SIG-M5 treated with dmso at 0.1 percent for 504 hours (cell line): ENCODE measurements around the gene CCDC33.

Source experiments
- DNase-seq: peaks from one replicate; lab custom pipeline; 2025; ENCODE audit not compliant: unreplicated experiment; lab: John Stamatoyannopoulos, UW

The CCDC33 gene

DNA sequence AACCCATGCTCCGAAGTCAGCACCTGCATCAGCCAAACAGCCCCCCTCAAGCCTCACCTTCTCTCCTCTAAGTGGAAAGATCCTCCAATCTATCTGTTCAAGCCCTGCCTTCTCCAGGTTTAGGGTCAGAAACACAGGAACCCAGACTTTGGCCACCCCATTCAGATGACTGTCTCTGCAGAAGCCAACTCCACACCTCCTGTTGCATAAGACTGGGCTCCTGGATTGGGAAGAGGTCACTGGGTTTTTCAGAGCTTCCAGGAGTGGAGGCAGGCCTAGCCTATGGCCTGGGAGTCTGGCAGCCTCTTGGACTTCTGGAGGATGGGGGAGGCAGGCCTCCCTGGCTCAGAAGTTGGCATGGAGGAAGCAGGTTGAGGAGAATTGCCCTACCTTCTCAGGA is 21.5 kb downstream of the CCDC33 start:
- no peak for DNase-seq

DNA sequence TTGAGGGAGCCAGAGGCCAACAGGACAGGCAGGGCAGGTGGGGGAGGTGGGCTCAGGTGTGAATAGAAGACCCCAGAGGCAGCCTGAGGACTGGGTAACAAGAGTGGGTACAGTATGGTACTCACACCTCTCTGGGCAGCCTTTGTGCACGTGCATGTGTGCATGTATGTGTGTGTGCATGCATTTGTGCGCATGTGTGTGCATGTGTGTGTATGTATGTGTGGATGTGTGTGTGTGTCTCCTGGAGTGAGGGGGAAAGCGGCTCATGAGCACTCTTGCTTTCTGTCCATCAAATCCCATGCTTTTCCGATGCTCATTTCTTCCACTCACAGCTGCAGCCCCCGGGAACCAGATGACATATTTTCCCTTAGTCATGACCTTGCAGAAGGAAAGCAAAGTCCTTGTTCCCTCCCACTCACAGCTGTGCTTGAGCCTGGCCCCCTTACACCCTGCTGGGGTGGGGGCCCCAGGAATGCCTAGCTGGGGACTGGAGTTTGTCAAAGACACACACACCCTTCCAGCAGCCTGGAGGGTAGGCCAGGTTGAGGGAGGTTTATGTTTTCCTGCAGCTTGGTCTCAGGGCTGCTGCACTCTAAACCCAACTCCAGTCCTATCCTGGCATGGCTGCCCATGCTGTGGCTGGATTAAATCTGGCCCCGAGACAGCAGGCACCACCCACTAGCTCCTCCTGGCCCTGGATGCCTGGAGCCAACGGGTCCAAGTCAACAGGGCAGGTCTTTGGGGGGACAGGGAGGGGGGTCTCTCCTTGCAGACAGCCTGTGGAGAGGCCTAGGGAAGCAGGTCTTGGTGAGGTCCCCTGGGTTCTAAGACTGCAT is 22.5 kb downstream of the CCDC33 start:
- DNase-seq: no peak

DNA sequence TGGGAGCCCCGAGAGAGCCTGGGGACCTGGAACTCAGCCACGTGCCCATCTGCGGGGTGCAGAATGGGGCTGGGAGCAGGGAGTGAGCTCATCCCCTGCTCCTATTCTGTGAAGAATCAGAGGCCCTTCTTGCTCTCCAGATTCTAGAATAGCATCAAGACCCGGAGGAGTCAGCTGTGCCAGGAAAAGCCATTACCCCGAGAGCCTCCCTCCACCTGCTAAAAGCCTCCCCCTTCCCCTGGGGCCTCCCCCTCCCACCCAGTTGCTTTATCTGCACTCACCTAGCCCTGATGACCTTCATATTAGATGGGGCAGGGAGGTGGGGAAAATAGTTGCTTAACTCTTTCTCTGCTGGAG is 23.1 kb downstream of the CCDC33 start:
- DNase-seq: no peak

DNA sequence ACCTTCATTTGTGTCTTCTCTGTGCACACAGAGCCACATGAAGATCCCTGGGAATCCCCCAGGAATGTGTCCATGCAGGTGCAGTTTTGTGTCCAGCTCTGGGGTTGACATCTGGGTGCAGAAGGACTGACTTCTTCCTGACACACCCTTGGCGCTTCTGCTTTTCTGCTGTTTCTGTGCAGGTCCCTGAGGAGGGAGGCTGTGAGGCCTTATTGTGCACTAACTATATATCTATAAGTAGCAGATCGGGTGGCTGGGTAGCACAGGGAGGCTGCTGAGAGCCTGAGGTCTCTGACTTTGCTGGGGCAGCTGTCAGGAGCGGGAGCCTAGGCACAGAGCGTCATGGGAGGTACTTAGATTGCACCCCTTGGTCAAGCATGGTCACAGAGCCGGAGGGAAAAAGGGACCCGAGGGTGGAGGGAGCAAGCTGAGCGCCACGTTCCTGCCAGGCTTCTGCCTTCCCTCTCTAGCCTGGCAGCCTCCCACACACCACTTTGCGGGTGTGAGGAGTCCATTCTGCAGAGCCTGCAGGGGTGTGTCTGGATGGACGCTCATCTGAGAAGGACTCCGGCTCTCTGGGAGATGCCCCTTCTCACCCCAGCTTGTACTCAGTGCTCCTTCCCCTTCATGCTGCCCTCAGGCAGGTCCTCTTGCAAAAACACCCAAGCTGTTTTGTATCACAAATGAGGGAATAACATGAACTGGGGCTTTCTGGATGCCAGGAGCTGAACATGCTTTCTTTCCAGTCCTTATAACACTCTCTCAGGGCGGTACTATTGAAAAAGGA is 23.9 kb downstream of the CCDC33 start:
- DNase-seq: no peak

DNA sequence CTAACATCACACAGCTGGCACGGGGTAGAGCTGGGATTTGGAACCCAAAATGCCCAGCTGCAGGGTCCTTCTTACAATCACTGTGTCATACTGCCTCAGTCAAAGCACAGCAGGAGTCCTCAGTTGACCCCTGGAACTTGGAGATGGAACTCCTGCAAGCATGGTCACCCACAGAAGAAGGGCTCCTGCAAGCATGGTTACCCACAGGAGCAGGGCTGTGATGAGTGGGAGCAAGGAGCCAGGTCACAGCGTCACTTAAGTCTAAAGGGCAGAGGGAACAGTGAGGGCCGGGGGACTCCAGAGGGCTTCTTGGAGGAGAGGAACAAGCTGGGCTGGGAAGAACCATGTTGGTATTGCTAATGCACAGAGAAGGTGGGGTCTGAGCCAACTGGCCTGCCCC is 24.9 kb downstream of the CCDC33 start:
- DNase-seq: no peak

DNA sequence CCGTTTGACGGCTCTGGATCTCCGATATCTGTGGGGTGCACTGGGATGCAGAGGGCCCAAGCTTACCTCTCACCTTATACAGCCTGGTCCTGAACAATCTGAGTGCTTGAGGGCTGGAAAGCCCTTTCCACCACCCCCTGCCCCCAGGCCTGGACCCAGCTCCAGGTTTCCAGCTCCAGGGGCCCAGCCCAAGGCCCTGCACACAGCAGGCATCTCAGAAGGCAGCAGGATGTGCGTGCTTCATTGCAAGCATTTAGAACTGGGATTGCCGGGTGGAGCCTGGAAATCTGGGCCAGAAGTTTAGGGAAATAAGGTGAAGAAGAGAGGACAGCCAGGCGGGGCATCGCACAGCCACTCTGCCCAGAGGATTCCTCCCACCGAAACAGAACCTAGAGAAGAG is 25.6 kb downstream of the CCDC33 start:
- DNase-seq: no peak

DNA sequence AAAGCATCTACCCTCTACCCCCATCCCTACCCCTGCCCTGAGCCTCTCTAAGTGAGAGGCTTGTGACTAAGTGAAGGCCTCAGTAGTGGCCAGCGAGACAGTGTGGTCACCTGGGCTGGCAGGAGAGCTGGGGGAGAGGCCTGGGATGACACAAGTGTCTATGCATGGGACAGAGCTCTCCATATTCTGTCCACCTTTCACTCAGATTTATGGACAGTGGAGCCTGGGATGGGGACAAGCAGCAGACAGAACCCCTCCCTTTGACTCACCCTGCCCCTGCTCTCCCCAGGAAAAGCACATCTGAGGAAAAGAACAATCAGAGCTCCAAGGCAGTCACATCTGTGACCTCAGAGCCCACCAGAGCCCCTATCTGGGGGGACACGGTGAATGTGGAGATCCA is 26.0 kb downstream of the CCDC33 start:
- no peak for DNase-seq

DNA sequence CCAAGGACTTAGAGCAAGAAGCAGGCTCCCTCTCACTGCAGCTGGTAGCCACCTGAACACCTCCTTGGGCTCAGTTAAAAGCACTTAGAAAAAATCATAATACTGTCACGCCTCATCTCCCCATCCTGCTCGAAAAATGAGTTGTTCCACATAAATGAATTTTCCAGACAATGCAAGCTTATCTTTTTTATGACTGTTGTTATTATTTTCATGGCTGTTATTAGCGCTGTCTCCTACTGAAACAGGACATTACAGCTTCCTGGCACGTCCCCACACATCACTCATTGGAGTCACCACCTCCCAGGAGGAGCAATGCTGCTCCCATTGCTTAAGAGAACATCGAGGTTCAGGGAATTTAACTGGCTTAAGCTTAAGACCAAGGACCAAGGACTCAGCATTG is 26.5 kb downstream of the CCDC33 start:
- no peak for DNase-seq

DNA sequence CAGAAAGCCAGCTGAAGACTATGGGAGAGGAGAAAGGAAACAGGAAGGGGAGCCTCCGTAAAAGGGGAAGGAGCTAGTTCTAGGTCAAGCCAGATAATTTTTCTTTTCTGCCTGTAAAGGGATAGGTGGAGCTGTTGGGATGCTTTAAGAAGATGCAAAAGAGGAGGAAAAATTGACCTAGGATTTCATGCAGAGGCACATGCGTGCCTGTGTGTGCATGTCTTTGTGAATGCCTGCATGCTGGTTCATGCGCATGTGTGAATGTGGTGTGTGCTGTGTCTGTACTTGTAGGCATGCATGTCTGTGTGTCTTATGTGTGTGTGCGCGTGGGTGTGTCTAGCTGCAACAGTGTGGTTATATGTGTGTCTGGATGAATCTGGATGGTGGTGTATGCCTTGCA is 27.3 kb downstream of the CCDC33 start:
- DNase-seq: peak; percentile 8

DNA sequence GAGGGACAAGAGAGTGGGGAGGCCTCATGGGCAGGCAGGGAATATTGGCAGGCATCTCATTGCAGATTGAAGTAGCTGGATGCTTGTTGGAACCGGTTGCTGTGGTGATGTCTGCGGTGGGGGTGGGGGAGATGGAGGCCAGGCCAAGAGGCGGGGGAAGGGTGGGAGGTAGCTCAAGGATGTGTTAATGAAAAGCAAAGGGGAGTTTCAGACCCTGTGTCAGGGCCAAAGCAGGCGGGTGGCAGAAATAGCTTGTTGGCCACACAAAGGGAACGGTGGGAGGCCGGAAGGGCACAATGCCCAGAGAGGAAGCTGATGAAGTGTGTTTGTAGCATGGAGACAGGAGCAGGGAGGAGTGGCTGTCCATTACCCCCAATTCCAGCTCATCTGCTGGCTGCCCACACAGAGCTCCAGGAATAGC is 28.0 kb downstream of the CCDC33 start:
- no peak for DNase-seq

DNA sequence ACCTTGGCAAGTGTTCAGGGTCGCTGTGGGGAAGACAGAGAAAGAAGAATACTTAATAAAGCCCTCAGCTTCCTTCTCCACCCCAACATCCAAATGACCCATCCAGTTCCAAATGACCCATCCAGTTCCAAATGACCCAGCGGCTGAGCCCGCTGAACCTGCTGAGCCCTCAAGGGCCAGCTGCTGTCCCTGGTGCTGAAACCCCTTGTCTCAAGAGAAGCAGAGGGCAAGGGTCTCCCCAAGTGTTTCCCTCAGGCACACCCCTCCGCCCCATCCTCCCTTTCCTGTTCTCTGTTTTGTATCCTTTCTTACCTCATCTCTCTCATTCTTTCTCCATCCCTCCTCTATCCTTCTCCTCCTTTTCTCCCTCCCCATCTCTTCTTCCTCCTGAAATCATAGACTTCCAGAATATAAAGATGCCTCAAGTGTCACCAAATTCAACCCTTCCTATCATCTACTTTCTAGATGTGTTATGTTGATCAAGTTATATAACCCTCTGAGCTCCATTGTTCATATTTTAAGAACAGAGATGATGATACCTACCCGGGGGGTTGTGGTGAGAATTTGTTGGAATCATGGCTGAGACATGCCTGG is 29.0 kb downstream of the CCDC33 start:
- no peak for DNase-seq

DNA sequence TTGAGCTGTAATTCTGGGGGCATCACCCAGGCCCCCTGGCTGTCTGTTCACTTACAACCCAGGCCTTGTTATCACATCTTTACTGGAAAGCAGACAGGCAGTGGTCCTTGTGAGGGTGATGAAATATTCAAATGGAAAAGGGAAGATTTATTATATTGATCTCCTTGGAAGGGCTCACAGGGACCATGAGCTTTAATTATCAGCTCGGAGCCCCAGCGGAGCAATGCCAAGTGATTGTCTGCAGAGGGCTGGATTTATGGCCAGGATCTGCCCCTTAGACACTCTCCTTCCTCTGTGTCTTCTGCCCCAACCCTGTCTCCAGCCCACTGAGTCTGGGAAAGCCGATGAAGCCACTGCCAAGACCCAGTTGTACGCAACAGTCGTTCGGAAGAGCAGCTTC is 31.9 kb downstream of the CCDC33 start:
- no peak for DNase-seq

DNA sequence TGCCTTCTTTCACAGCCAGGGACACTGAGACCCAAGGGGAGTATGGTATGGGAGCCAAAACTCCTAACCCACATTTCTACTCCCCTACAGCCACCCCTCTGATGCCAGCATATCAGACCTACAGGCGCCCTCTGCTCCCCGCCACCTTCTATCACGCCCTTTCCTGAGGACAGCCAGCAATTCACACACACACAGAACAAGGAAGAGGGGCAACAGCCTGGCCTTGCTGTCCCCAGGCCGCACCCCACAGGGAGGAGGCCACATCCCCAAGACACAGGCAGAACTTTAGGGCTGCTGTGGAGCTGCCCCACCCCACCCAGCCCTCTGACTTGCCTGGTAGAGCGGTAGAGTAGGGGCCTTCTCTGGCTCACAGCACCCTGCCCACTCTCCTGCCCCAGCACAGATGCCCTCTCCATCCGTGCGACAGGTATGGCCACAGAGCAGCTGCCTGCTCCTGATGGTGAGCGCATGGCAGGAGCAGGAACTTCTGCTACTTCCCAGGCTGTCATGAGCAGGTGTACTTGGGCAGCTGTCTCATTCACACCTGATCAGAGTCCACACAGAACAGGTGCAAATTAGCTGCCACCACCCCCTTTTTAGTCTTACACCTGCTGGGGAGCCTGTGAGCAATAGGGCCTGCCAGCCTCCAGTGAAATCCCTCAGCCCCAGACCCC is 33.4 kb downstream of the CCDC33 start:
- DNase-seq: no peak

DNA sequence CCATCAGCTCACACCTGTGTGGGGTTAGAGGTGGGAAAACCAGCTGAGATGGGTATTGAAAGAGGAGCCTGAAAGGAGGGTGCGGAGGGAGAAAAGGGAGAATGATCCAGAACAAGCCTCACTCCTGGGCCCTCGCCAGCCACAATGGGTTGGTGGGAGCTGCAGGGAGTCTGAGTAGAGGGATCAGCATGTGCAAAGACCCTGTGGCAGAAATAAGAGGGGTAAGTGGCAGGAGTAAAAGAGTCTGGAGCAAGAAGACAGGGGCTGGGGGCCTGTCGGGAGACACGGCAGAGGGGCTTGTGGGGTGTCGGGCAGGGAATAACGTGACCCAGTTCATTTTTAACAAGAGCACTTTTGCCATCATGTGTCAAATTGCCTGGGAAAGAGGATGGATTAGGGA is 34.0 kb downstream of the CCDC33 start:
- DNase-seq: no peak

DNA sequence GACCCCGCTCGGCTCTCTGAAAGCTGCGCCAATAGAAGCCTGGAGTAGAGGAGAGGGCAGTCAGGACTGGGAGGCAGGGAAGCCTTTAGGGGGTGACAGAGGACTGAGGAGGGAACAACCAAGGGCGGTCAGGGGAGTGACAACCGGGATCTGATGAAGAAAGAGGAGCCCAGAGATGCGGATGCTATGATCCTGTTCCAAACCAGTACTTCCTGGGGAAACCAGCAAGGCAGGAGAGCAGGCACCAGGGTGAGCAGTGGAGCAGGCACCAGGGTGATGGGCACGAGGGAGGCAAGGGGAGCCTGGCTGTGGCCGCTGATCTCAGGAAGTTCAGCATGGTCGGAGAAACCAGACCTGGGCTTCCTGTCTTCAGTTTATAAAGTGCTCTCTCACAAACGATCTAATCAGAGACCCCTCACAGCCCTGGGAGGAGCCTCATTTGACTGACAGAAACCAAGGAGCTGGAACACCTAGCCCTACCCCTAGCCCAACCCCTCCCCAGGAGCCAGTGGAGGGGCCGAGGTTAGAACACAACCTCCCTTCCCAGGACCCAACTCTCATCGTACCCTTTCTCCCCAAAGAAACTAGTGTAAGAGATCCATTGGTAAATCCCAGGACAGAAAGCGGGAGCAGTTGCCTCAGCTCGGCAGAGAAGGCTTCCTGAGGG is 34.9 kb downstream of the CCDC33 start:
- no peak for DNase-seq

DNA sequence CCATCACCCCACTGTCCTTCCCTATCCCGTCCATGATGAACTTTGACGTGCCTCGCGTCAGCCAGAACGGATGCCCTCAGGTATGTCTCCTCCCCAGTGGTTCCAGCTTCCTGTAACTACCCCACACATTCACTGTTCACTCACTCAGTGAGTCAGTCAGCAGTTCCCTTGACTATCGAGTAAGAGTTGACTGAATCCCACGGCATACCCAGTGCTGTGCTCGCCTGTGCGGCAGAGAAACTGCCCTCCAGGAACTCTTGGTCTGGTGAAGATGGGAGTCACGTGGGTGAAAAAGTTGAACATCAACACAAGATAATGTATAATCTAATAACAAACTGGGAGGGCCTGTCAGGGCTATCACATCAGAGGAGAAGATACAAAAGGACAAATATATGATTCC is 36.7 kb downstream of the CCDC33 start:
- DNase-seq: no peak

DNA sequence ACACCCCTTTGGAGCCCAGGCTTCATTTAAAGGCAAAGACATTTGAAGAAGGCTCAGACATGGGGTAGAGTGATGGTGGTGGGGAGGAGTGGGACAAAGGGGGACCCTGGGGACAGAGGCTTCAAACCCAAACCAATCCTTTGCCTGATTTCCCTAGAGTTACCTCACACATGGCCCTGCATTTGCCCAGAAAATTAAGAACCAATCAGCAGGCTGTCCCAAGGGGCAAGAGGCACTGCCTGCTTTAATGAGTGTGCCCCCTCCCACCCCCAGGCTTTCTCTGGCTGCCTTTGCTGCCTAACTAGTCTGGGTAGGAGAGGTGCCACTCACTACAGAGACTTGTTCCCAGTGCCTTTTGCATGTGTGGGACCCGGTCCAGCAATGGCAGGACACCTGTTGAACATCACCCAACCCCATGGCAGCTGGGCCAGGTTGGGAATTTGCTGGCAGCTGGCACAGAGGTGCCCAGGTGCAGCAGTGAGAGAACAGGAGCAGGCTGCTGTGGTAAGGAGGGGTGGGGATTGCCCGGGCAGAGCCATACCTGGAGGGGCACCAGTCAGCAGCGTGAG is 38.4 kb downstream of the CCDC33 start:
- DNase-seq: no peak

DNA sequence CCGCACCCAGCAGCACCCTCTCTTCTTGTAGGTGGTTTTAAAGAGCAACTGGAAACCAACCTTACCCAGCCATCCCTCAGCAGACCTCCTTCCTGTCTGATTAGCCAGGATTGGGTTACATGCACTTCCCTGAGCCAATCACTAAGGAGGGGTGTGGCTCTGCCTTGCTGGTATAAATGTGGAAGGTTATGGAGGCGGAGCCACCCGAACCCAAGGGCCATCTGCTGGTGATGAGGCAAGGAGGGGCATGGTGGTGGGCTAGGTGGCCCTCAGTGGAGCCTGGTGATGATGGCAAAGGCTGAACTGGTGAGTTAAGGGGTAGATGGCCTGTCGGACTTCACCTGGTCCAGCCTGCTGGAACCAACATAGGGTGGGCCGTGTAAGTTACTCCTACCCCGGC is 39.8 kb downstream of the CCDC33 start:
- DNase-seq: no peak

DNA sequence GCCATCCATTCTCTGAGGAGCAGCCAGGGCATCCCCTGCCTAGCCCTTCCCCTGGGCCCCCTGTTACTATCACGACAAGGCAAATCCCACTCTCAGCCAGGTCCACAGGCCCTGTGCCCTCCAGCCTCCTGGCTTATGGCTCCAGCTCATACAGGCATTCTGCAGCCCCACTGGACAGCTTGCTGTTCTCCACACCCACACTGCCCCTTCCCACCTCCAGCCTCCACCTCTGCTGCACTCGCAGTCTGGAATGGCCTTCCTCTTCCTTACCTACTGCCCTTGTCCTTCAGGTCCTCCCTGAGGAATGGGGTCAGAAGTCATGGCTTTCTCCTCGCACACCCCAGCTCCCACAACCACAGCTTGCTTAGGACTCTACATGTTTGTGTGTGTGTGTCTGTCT is 40.4 kb downstream of the CCDC33 start:
- DNase-seq: no peak

DNA sequence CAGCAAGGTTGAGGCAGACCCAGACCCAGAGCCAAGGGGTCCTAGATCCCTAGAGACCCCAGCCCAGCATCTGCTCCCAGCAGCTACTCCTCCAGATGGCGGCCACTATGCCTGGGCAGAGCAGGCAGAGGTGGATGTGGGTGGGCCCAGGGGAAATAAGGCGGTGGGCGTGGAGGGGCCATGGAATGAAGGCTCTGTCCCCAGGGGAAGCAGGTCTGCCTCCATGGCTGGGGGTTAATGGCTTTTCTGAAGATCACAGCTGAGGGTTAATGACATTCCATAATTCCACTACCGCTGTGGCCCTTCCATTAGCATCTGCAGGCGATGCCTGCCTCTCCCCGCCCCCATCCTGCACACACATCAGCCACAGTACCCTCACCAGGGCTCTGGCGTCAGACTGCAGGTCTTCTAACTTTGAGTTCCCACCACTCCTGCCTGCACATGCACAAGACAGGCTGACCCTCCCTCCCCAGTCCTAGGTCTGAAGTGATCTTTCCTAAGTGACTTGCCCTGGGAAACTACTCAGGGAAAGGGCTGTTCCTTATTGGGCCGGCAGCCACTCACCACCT is 41.2 kb downstream of the CCDC33 start:
- no peak for DNase-seq
